GM23338 (cell line): Measurements from ENCODE around the gene NKX6-1. TPM values are rescaled to one million over a fixed set of nuclear protein-coding genes. Genes with fewer than 3 reads are reported as not detected.
A peak's percentile ranks its signal among the peaks of the same experiment; 100 is the strongest.

Experiments used
- ATAC-seq: fragments of 200-7000 bp; cut with Tn5 transposase; 3 replicates; pipeline ENCODE4 v1.9.1; 2020
- DNase-seq: peaks from one replicate; pipeline ENCODE4 v3.0.0-alpha.2; 2015; ENCODE audit warnings: low spot score
- H2AFZ ChIP-seq: fragments of 200-600 bp; sonication (generic); 2 replicates; pipeline ENCODE4 v1.8.0; 2016; ENCODE audit warnings: antibody characterized with exemption, mild to moderate bottlenecking, moderate library complexity
- H3F3A ChIP-seq: fragments of 200-600 bp; sonication (generic); replicated peaks from 2 replicates; pipeline ENCODE4 v1.8.0; 2017; ENCODE audit warnings: antibody characterized with exemption, mixed run types, low read depth
- H3K27ac ChIP-seq: fragments of 200-600 bp; sonication (generic); 2 replicates; pipeline ENCODE4 v1.6.1; 2016; ENCODE audit warnings: low read depth
- H3K27me3 ChIP-seq: fragments of 200-600 bp; sonication (generic); 2 replicates; pipeline ENCODE4 v1.8.0; 2016; ENCODE audit warnings: mild to moderate bottlenecking, mixed run types, moderate library complexity; ENCODE audit not compliant: insufficient read depth
- H3K36me3 ChIP-seq: fragments of 200-600 bp; sonication (generic); 2 replicates; pipeline ENCODE4 v1.8.0; 2016; ENCODE audit warnings: mild to moderate bottlenecking; ENCODE audit not compliant: insufficient read depth
- H3K4me1 ChIP-seq: fragments of 200-600 bp; sonication (generic); 2 replicates; pipeline ENCODE4 v1.8.0; 2016; ENCODE audit warnings: mild to moderate bottlenecking, moderate library complexity; ENCODE audit not compliant: insufficient read depth
- H3K4me2 ChIP-seq: fragments of 200-600 bp; sonication (generic); 2 replicates; pipeline ENCODE4 v1.7.1; 2017; ENCODE audit warnings: mixed run types
- H3K4me3 ChIP-seq: fragments of 200-600 bp; sonication (generic); 2 replicates; pipeline ENCODE4 v1.6.1; 2016; ENCODE audit warnings: mixed run types
- H3K79me2 ChIP-seq: fragments of 200-600 bp; sonication (generic); replicated peaks from 2 replicates; pipeline ENCODE4 v1.8.0; 2017; ENCODE audit warnings: mild to moderate bottlenecking; ENCODE audit not compliant: insufficient read depth
- H3K9me2 ChIP-seq: fragments of 200-600 bp; sonication (generic); 2 replicates; pipeline ENCODE4 v1.8.0; 2017; ENCODE audit not compliant: insufficient read depth
- H4K20me1 ChIP-seq: fragments of 200-600 bp; sonication (generic); replicated peaks from 2 replicates; pipeline ENCODE4 v1.8.0; 2017; ENCODE audit warnings: mild to moderate bottlenecking; ENCODE audit not compliant: insufficient read depth
- H3K27ac Mint-ChIP-seq: 2 replicates; pipeline ENCODE4 v1.8.0; 2020; ENCODE audit warnings: inconsistent platforms, mild to moderate bottlenecking, moderate library complexity, mixed read lengths
- H3K27me3 Mint-ChIP-seq: 3 replicates; pipeline ENCODE4 v1.8.0; 2022; ENCODE audit warnings: low read depth, mild to moderate bottlenecking, moderate library complexity, mixed read lengths, inconsistent platforms; ENCODE audit not compliant: insufficient read depth, poor library complexity
- H3K36me3 Mint-ChIP-seq: 3 replicates; pipeline ENCODE4 v1.8.0; 2021; ENCODE audit warnings: low read depth, mild to moderate bottlenecking, inconsistent platforms, moderate library complexity, mixed read lengths
- H3K4me1 Mint-ChIP-seq: 3 replicates; pipeline ENCODE4 v1.8.0; 2020; ENCODE audit warnings: mild to moderate bottlenecking, inconsistent platforms, mixed read lengths
- H3K4me3 Mint-ChIP-seq: 3 replicates; pipeline ENCODE4 v1.8.0; 2021; ENCODE audit warnings: moderate library complexity, mild to moderate bottlenecking, inconsistent platforms, mixed read lengths
- H3K9me3 Mint-ChIP-seq: 3 replicates; pipeline ENCODE4 v1.8.0; 2020; ENCODE audit warnings: moderate library complexity, mild to moderate bottlenecking, inconsistent platforms, mixed read lengths
- CREB1 ChIP-seq: fragments of 250-450 bp; sonication (Bioruptor Pico); IDR thresholded peaks from 2 replicates; pipeline ENCODE4 v1.5.0; 2020; ENCODE audit warnings: low read depth, mild to moderate bottlenecking, moderate library complexity
- EZH2 ChIP-seq: fragments of 200-600 bp; sonication (generic); IDR thresholded peaks from one replicate; pipeline ENCODE4 v1.8.0; 2017; ENCODE audit warnings: antibody characterized with exemption, mild to moderate bottlenecking, low read depth; ENCODE audit not compliant: unreplicated experiment
- EZH2phosphoT487 ChIP-seq: fragments of 200-600 bp; sonication (generic); IDR thresholded peaks from one replicate; pipeline ENCODE4 v1.8.1; 2018; ENCODE audit warnings: antibody characterized with exemption; ENCODE audit not compliant: unreplicated experiment
- JUNB ChIP-seq: IDR thresholded peaks from one replicate; pipeline ENCODE4 v1.6.1; 2016; ENCODE audit warnings: antibody characterized with exemption; ENCODE audit not compliant: unreplicated experiment
- NANOG ChIP-seq: IDR thresholded peaks from 2 replicates; pipeline ENCODE4 v1.6.1; 2016; ENCODE audit warnings: antibody characterized with exemption, borderline replicate concordance
- POLR2AphosphoS5 ChIP-seq: IDR thresholded peaks from 2 replicates; pipeline ENCODE4 v1.6.1; 2016; ENCODE audit warnings: antibody characterized with exemption, low read depth
- REST ChIP-seq: IDR thresholded peaks from one replicate; pipeline ENCODE4 v1.6.1; 2018; ENCODE audit warnings: antibody characterized with exemption; ENCODE audit not compliant: unreplicated experiment
- ZNF331 ChIP-seq: fragments of 250-450 bp; sonication (Bioruptor Pico); IDR thresholded peaks from 2 replicates; pipeline ENCODE4 v1.5.0; 2020; ENCODE audit warnings: low read depth, mild to moderate bottlenecking, moderate library complexity
- polyA plus RNA-seq: library from polyadenylated mRNA; unstranded; fragments of >200 nt; fragmentation: Nextera tagmentation; extraction: Ambion mirVana; gene quantifications from 2 replicates; pipeline ENCODE4 v1.2.1, GENCODE V29; 2016
- total RNA-seq: library from RNA; depleted of rRNA; stranded (reverse); fragments of >200 nt; shearing (Covaris generic); gene quantifications from 2 replicates; pipeline ENCODE4 v1.2.3, GENCODE V29; 2014
- TF ChIP-seq, protein P1 (sequence below), 2 experiments: fragments of 200-600 bp in 1 of 2; sonication (generic) in 1 of 2; conservative IDR thresholded peaks; 2 replicates each; pipeline versions ENCODE4 v1.5.1 to v1.6.1; 2016 to 2017; ENCODE audit warnings: antibody characterized with exemption in 2 of 2, low read depth in 2 of 2, mild to moderate bottlenecking in 2 of 2, moderate library complexity in 1 of 2
- TF ChIP-seq, protein P2 (sequence below): IDR thresholded peaks from 2 replicates; pipeline ENCODE4 v1.6.1; 2016; ENCODE audit warnings: antibody characterized with exemption

The NKX6-1 gene
- total and polyA plus RNA-seq, 2 experiments from 2014 or later = 0.07 TPM; not detected in 1

DNA sequence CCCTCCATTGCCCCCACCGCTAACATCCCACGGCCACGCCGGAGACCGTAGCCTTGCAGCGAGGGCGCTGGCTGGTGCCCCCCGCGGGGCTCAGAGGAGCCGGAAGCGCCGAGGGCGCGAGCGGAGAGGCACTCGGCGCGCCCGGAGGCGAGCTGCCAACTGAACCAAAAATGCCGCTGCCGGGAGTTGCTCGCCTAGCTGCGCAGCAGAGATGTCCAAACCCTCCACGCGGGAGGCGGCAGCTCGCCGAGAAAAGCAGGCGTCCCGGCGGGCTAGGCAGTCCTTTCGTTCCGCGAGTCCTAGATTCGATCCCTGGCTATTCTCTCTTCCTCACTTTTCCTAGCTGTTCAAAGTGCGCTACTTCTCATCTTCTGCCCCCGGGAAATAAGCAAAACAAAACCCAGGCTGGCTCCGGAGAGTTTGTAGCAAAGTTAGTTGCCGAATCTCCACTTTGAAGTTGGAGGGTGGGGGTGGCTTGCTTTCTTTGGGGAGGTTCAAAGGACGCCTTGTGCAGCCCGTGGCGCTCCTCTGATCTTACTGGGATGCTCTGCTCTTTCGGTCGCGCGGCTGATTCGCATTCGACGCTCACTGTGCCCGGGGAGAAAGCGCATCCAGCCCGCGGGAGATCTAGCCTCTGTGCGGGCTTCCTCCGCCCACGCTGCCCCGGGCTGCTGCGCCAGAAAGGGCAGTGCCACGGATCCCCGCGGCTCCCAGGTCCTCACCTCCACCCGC is 723 bp downstream of the NKX6-1 start:
- no peaks in the 10 kb centered on the region for H3K79me2 ChIP-seq
- H3K36me3 Mint-ChIP-seq = no peaks in the 10 kb centered on the region; the same call in 2 of the 3 replicates
- H2AFZ ChIP-seq = peak overlapping the region; percentile 91
- peaks cover 63% of the 10 kb centered on the region for H3K4me1 ChIP-seq
- H3K4me1 Mint-ChIP-seq = peaks cover 69% of the 10 kb centered on the region
- H3K27me3 Mint-ChIP-seq = peaks cover 98% of the 10 kb centered on the region
- peak; percentile 63 for DNase-seq
- H3K4me3 Mint-ChIP-seq = peak overlapping the region; percentile 79
- H3K27ac Mint-ChIP-seq = no peak overlapping the region
- peaks cover 3% of the 10 kb centered on the region; the same call in 2 of the 3 replicates for H3K9me3 Mint-ChIP-seq
- peaks cover 16% of the 10 kb centered on the region for H4K20me1 ChIP-seq
- peak overlapping the region; percentile 96 for H3K4me2 ChIP-seq
- H3K27ac ChIP-seq = no peak overlapping the region
- H3F3A ChIP-seq = peaks cover 35% of the 10 kb centered on the region
- TF ChIP-seq ZNF331 (no peak), JUNB (no peak), EZH2 (peak; percentile 97), CREB1 (CRISPR knock-in tag) (no peak), EZH2phosphoT487 (no peak), NANOG (no peak)
- TF ChIP-seq, protein P1, sequence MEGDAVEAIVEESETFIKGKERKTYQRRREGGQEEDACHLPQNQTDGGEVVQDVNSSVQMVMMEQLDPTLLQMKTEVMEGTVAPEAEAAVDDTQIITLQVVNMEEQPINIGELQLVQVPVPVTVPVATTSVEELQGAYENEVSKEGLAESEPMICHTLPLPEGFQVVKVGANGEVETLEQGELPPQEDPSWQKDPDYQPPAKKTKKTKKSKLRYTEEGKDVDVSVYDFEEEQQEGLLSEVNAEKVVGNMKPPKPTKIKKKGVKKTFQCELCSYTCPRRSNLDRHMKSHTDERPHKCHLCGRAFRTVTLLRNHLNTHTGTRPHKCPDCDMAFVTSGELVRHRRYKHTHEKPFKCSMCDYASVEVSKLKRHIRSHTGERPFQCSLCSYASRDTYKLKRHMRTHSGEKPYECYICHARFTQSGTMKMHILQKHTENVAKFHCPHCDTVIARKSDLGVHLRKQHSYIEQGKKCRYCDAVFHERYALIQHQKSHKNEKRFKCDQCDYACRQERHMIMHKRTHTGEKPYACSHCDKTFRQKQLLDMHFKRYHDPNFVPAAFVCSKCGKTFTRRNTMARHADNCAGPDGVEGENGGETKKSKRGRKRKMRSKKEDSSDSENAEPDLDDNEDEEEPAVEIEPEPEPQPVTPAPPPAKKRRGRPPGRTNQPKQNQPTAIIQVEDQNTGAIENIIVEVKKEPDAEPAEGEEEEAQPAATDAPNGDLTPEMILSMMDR (conservative IDR thresholded peaks at IDR 0.05; ENCODE audit: low read depth in 2 of 2) = no peak
- peaks cover 97% of the 10 kb centered on the region for H3K27me3 ChIP-seq
- peak; percentile 6 for ATAC-seq
- H3K36me3 ChIP-seq = no peaks in the 10 kb centered on the region
- H3K9me2 ChIP-seq = no peaks in the 10 kb centered on the region
- H3K4me3 ChIP-seq = peak overlapping the region; percentile 86

GRCh38 chr4:84497504-84498202 is 1.4 kb downstream of the NKX6-1 start:
- no peak overlapping the region for H3K27ac Mint-ChIP-seq
- TF ChIP-seq NANOG (no peak), CREB1 (CRISPR knock-in tag) (no peak), EZH2 (peak; percentile 71), POLR2AphosphoS5 (no peak), REST (no peak)
- TF ChIP-seq, protein P2, sequence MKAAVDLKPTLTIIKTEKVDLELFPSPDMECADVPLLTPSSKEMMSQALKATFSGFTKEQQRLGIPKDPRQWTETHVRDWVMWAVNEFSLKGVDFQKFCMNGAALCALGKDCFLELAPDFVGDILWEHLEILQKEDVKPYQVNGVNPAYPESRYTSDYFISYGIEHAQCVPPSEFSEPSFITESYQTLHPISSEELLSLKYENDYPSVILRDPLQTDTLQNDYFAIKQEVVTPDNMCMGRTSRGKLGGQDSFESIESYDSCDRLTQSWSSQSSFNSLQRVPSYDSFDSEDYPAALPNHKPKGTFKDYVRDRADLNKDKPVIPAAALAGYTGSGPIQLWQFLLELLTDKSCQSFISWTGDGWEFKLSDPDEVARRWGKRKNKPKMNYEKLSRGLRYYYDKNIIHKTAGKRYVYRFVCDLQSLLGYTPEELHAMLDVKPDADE = no peak
- TF ChIP-seq, protein P1 (conservative IDR thresholded peaks at IDR 0.05; ENCODE audit: low read depth in 2 of 2) = no peak
- Histone ChIP-seq H3K4me3 (peak overlapping the region; percentile 86), H3F3A (peaks cover 30% of the 10 kb centered on the region), H2AFZ (peak overlapping the region; percentile 91), H3K4me2 (peak overlapping the region; percentile 96), H3K36me3 (no peaks in the 10 kb centered on the region), H4K20me1 (peaks cover 16% of the 10 kb centered on the region), H3K27ac (no peak overlapping the region), H3K4me1 (peaks cover 55% of the 10 kb centered on the region), H3K79me2 (no peaks in the 10 kb centered on the region), H3K9me2 (no peaks in the 10 kb centered on the region), H3K27me3 (peaks cover 97% of the 10 kb centered on the region)
- no peaks in the 10 kb centered on the region; the same call in 2 of the 3 replicates for H3K36me3 Mint-ChIP-seq
- H3K27me3 Mint-ChIP-seq = peaks cover 98% of the 10 kb centered on the region
- no peak for ATAC-seq
- H3K4me1 Mint-ChIP-seq = peaks cover 63% of the 10 kb centered on the region
- H3K9me3 Mint-ChIP-seq = peaks cover 3% of the 10 kb centered on the region; the same call in 2 of the 3 replicates
- H3K4me3 Mint-ChIP-seq = peak overlapping the region; percentile 79
- DNase-seq = peak; percentile 34
